Endothelial cell of umbilical vein (primary cell): Measurements from ENCODE around the gene SIN3A.

Experiments
- POLR2AphosphoS5 ChIP-seq: IDR thresholded peaks from 2 replicates; pipeline ENCODE4 v1.6.1; 2012; ENCODE audit warnings: low read depth, mild to moderate bottlenecking, control low read depth, low read length, moderate library complexity; ENCODE audit not compliant: insufficient read depth
- TF ChIP-seq, protein P1 (sequence below), 2 donors: IDR thresholded peaks; 1 replicate in 1 of 2; 2 replicates in 1 of 2; pipeline ENCODE4 v1.5.1; 2011; ENCODE audit warnings: low read length in 2 of 2, mild to moderate bottlenecking in 2 of 2, moderate library complexity in 2 of 2, control low read depth in 1 of 2, inconsistent platforms in 1 of 2, low read depth in 1 of 2; ENCODE audit not compliant: insufficient read depth in 1 of 2; ENCODE audit errors: extremely low read depth in 1 of 2

DNA sequence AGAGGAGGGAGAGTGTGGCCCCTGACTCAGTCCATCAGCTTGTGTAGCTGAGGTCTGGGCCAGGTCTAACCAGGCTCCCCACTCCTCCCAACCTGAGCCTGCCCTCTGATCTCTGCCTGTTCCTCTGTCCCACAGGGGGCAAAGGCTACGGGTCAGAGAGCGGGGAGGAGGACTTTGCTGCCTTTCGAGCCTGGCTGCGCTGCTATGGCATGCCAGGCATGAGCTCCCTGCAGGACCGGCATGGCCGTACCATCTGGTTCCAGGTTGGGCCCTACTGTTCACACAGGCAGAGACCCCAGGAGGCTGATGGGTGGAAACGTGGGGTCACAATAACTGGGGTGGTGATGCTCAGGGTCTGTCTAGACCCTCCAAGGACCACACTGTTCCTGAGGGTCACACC is 97.9 kb downstream of the SIN3A start:
- no peak for TF ChIP-seq POLR2AphosphoS5
- TF ChIP-seq, protein P1, sequence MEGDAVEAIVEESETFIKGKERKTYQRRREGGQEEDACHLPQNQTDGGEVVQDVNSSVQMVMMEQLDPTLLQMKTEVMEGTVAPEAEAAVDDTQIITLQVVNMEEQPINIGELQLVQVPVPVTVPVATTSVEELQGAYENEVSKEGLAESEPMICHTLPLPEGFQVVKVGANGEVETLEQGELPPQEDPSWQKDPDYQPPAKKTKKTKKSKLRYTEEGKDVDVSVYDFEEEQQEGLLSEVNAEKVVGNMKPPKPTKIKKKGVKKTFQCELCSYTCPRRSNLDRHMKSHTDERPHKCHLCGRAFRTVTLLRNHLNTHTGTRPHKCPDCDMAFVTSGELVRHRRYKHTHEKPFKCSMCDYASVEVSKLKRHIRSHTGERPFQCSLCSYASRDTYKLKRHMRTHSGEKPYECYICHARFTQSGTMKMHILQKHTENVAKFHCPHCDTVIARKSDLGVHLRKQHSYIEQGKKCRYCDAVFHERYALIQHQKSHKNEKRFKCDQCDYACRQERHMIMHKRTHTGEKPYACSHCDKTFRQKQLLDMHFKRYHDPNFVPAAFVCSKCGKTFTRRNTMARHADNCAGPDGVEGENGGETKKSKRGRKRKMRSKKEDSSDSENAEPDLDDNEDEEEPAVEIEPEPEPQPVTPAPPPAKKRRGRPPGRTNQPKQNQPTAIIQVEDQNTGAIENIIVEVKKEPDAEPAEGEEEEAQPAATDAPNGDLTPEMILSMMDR (IDR thresholded peaks at IDR 0.05; ENCODE audit: extremely low read depth in 1 of 2, insufficient read depth in 1 of 2, low read depth in 1 of 2, low read length in 2 of 2): no peak
